IMR-90 (cell line): ENCODE results near the gene FAAP100. TPM values are rescaled to one million over a fixed set of nuclear protein-coding genes. Genes with fewer than 3 reads are reported as not detected.

Source experiments
- ATAC-seq: fragments of 200-7000 bp; cut with Tn5 transposase; 2 replicates; pipeline ENCODE4 v1.9.1; 2020; ENCODE audit warnings: low read depth, mild to moderate bottlenecking, moderate library complexity
- BruUV-seq: library from RNA; stranded (reverse); fragments of 400-500 nt; replicated peaks from 2 replicates; lab custom pipeline; 2021; lab: Mats Ljungman, UMichigan
- CTCF ChIA-PET: fragments of 300-600 bp; formaldehyde crosslinking; extraction: SDS; loops from one replicate; lab custom pipeline; 2021; ENCODE audit warnings: antibody characterized with exemption; lab: Yijun Ruan, JAX
- POLR2A ChIA-PET: fragments of 300-600 bp; sonication (Branson Sonifier 250); formaldehyde crosslinking; loops from one replicate; lab custom pipeline; 2022; ENCODE audit warnings: antibody characterized with exemption; ENCODE audit not compliant: unreplicated experiment; lab: Charles Lee
- DNase-seq: peaks from one replicate; pipeline ENCODE4 v3.0.0; 2013
- H2AFZ ChIP-seq: replicated peaks from 2 replicates; pipeline ENCODE3; 2013; ENCODE audit warnings: low read length, mild to moderate bottlenecking; ENCODE audit not compliant: poor library complexity
- H2AK5ac ChIP-seq: 2 replicates; pipeline ENCODE4 v1.6.1; 2013; ENCODE audit warnings: low read depth, low read length, inconsistent platforms
- H2AK9ac ChIP-seq: replicated peaks from 2 replicates; pipeline ENCODE3; 2013; ENCODE audit warnings: mild to moderate bottlenecking, low read depth, low read length, moderate library complexity; ENCODE audit not compliant: poor library complexity
- H2BK120ac ChIP-seq: 2 replicates; pipeline ENCODE4 v1.6.1; 2013; ENCODE audit warnings: low read depth, low read length, inconsistent platforms
- H2BK15ac ChIP-seq: 3 replicates; pipeline ENCODE4 v1.6.1; 2013; ENCODE audit warnings: low read depth, low read length, inconsistent platforms
- H2BK20ac ChIP-seq: 2 replicates; pipeline ENCODE4 v1.6.1; 2013; ENCODE audit warnings: low read depth, mild to moderate bottlenecking, inconsistent platforms, low read length, moderate library complexity
- H2BK5ac ChIP-seq: 2 replicates; pipeline ENCODE4 v1.6.1; 2013; ENCODE audit warnings: mild to moderate bottlenecking, low read depth, low read length, inconsistent platforms; ENCODE audit not compliant: poor library complexity, severe bottlenecking
- H3K14ac ChIP-seq: replicated peaks from 2 replicates; pipeline ENCODE4 v1.6.1; 2013; ENCODE audit warnings: low read depth, low read length, inconsistent platforms
- H3K18ac ChIP-seq: 2 replicates; pipeline ENCODE4 v1.6.1; 2013; ENCODE audit warnings: low read depth, low read length, control low read depth
- H3K23ac ChIP-seq: 2 replicates; pipeline ENCODE4 v1.6.1; 2013; ENCODE audit warnings: low read depth, low read length, inconsistent platforms
- H3K27ac ChIP-seq: 2 replicates; pipeline ENCODE4 v1.5.1; 2013; ENCODE audit warnings: mild to moderate bottlenecking, control low read depth, low read length; ENCODE audit not compliant: insufficient read depth
- H3K27me3 ChIP-seq: 2 replicates; pipeline ENCODE4 v1.6.1; 2013; ENCODE audit warnings: low read length; ENCODE audit not compliant: control insufficient read depth, insufficient read depth
- H3K36me3 ChIP-seq: 2 replicates; pipeline ENCODE4 v1.6.1; 2013; ENCODE audit warnings: low read length, mixed read lengths; ENCODE audit not compliant: control insufficient read depth, insufficient read depth
- H3K4ac ChIP-seq: 2 replicates; pipeline ENCODE4 v1.6.1; 2013; ENCODE audit warnings: low read depth, low read length, inconsistent platforms
- H3K4me1 ChIP-seq: 2 replicates; pipeline ENCODE4 v1.6.1; 2013; ENCODE audit warnings: low read length, mixed read lengths; ENCODE audit not compliant: control insufficient read depth, insufficient read depth
- H3K4me2 ChIP-seq: 2 replicates; pipeline ENCODE4 v1.6.1; 2013; ENCODE audit warnings: low read depth, mild to moderate bottlenecking, control low read depth, low read length, moderate library complexity
- H3K4me3 ChIP-seq: 2 replicates; pipeline ENCODE4 v1.5.1; 2013; ENCODE audit warnings: low read depth, mild to moderate bottlenecking, control low read depth, low read length, moderate library complexity; ENCODE audit not compliant: insufficient read depth
- H3K56ac ChIP-seq: 2 replicates; pipeline ENCODE4 v1.6.1; 2013; ENCODE audit warnings: low read length, inconsistent platforms; ENCODE audit not compliant: insufficient read depth; ENCODE audit errors: extremely low read depth
- H3K79me1 ChIP-seq, 2 experiments: 2 replicates each; pipeline ENCODE4 v1.6.1; 2013; ENCODE audit warnings: low read length in 2 of 2, inconsistent platforms in 1 of 2, low read depth in 1 of 2
- H3K9ac ChIP-seq: 2 replicates; pipeline ENCODE4 v1.6.1; 2013; ENCODE audit warnings: low read depth, low read length, control low read depth
- H3K9me1 ChIP-seq: 2 replicates; pipeline ENCODE4 v1.6.1; 2013; ENCODE audit warnings: low read length, inconsistent platforms; ENCODE audit not compliant: insufficient read depth
- H3K9me3 ChIP-seq: 2 replicates; pipeline ENCODE4 v1.6.1; 2013; ENCODE audit warnings: low read length; ENCODE audit not compliant: control insufficient read depth, insufficient read depth
- H4K20me1 ChIP-seq: 2 replicates; pipeline ENCODE4 v1.6.1; 2013; ENCODE audit warnings: low read length, inconsistent platforms; ENCODE audit not compliant: insufficient read depth
- H4K5ac ChIP-seq: 2 replicates; pipeline ENCODE4 v1.6.1; 2013; ENCODE audit warnings: mild to moderate bottlenecking, low read depth, low read length, control low read depth
- H4K8ac ChIP-seq, 2 experiments: 2 replicates each; pipeline ENCODE4 v1.6.1; 2013; ENCODE audit warnings: low read depth in 2 of 2, low read length in 2 of 2, control low read depth in 1 of 2, inconsistent platforms in 1 of 2
- H4K91ac ChIP-seq: 2 replicates; pipeline ENCODE4 v1.6.1; 2013; ENCODE audit warnings: low read depth, low read length, inconsistent platforms; ENCODE audit not compliant: insufficient read depth
- BHLHE40 ChIP-seq: fragments of 150-350 bp; IDR thresholded peaks from 2 replicates; pipeline ENCODE4 v1.6.1; 2016; ENCODE audit warnings: mild to moderate bottlenecking, low read depth, low read length
- CEBPB ChIP-seq: IDR thresholded peaks from 2 replicates; pipeline ENCODE4 v1.6.1; 2012; ENCODE audit warnings: low read depth, low read length, improper control_type of control experiment
- CHD1 ChIP-seq: IDR thresholded peaks from 2 replicates; pipeline ENCODE4 v1.6.1; 2012; ENCODE audit warnings: low read depth, low read length, improper control_type of control experiment
- FOS ChIP-seq: fragments of 150-350 bp; IDR thresholded peaks from 2 replicates; pipeline ENCODE4 v1.6.1; 2016; ENCODE audit warnings: low read depth, low read length
- MAFK ChIP-seq: IDR thresholded peaks from 2 replicates; pipeline ENCODE4 v1.6.1; 2012; ENCODE audit warnings: low read depth, low read length, improper control_type of control experiment
- MAZ ChIP-seq: IDR thresholded peaks from 2 replicates; pipeline ENCODE4 v1.6.1; 2012; ENCODE audit warnings: low read depth, mild to moderate bottlenecking, low read length, improper control_type of control experiment, moderate library complexity, borderline replicate concordance
- MXI1 ChIP-seq: IDR thresholded peaks from 2 replicates; pipeline ENCODE4 v1.6.1; 2012; ENCODE audit warnings: low read depth, mild to moderate bottlenecking, low read length, moderate library complexity, borderline replicate concordance
- NFE2L2 ChIP-seq: fragments of 150-350 bp; IDR thresholded peaks from 2 replicates; pipeline ENCODE4 v1.6.1; 2016; ENCODE audit warnings: low read depth, mild to moderate bottlenecking, low read length
- POLR2A ChIP-seq: IDR thresholded peaks from 2 replicates; pipeline ENCODE4 v1.6.1; 2012; ENCODE audit warnings: mild to moderate bottlenecking, low read depth, low read length
- RAD21 ChIP-seq: IDR thresholded peaks from 2 replicates; pipeline ENCODE4 v1.6.1; 2012; ENCODE audit warnings: low read length, improper control_type of control experiment
- RCOR1 ChIP-seq: IDR thresholded peaks from 2 replicates; pipeline ENCODE4 v1.6.1; 2012; ENCODE audit warnings: mild to moderate bottlenecking, low read length, improper control_type of control experiment; ENCODE audit not compliant: insufficient replicate concordance
- RFX5 ChIP-seq: IDR thresholded peaks from 2 replicates; pipeline ENCODE4 v1.8.0; 2012; ENCODE audit warnings: low read depth, mild to moderate bottlenecking, low read length, moderate library complexity
- SMC3 ChIP-seq: fragments of 150-350 bp; IDR thresholded peaks from 2 replicates; pipeline ENCODE4 v1.6.1; 2016; ENCODE audit warnings: low read depth, mild to moderate bottlenecking, antibody characterized with exemption, low read length, moderate library complexity
- WGBS, 2 experiments: methylation state at CpG; one replicate each; pipeline versions ENCODE4 v1.1.5 to v1.1.7; 2013; ENCODE audit warnings: missing lambda C conversion rate in 2 of 2; ENCODE audit not compliant: insufficient read length in 1 of 2; ENCODE audit errors: extremely low coverage in 2 of 2; 5-methylcytosine and 5-hydroxymethylcytosine counted together
- dilution Hi-C: fragments of 300-500 bp; cut with HindIII; formaldehyde crosslinking; loops from one replicate; pipeline ENCODE4 v1.14.3; 2018; ENCODE audit warnings: low sequenced_read_pairs; ENCODE audit not compliant: unreplicated experiment
- in situ Hi-C: fragments of 300-500 bp; cut with MboI; formaldehyde crosslinking; loops from 3 replicates; pipeline ENCODE4 v1.14.3; 2019; ENCODE audit warnings: low sequenced_read_pairs, inconsistent platforms, mixed read lengths
- intact Hi-C: fragments of 100-400 bp; cut with micrococcal nuclease; formaldehyde crosslinking; loops from 2 replicates; pipeline ENCODE4 v1.10.0; 2022
- polyA plus RNA-seq, 3 experiments: library from polyadenylated mRNA; depleted of rRNA; stranded (reverse); fragments of >200 nt; gene quantifications; 2 replicates each; pipeline ENCODE4 v1.2.3, GENCODE V29; 2012; ENCODE audit warnings: low replicate concordance in 1 of 3
- total RNA-seq: library from RNA; depleted of rRNA; stranded (reverse); fragments of >200 nt; gene quantifications from 2 replicates; pipeline ENCODE4 v1.2.3, GENCODE V29; 2012
- TF ChIP-seq, protein P1 (sequence below): fragments of 150-350 bp; IDR thresholded peaks from 2 replicates; pipeline ENCODE4 v1.6.1; 2017; ENCODE audit warnings: mild to moderate bottlenecking, antibody characterized with exemption, low read length, low read depth
- TF ChIP-seq, protein P2 (sequence below): conservative IDR thresholded peaks from 2 replicates; pipeline ENCODE4 v1.5.1; 2012; ENCODE audit warnings: mild to moderate bottlenecking, low read depth, low read length, improper control_type of control experiment
- TF ChIP-seq, protein P3 (sequence below): fragments of 150-350 bp; IDR thresholded peaks from 2 replicates; pipeline ENCODE4 v1.6.1; 2016; ENCODE audit warnings: low read depth, mild to moderate bottlenecking, low read length, moderate library complexity, borderline replicate concordance

The FAAP100 gene
- total and polyA plus RNA-seq, 2 of the 4 experiments (the other 2 are of a cell fraction): 7.9 to 24.8 TPM

DNA sequence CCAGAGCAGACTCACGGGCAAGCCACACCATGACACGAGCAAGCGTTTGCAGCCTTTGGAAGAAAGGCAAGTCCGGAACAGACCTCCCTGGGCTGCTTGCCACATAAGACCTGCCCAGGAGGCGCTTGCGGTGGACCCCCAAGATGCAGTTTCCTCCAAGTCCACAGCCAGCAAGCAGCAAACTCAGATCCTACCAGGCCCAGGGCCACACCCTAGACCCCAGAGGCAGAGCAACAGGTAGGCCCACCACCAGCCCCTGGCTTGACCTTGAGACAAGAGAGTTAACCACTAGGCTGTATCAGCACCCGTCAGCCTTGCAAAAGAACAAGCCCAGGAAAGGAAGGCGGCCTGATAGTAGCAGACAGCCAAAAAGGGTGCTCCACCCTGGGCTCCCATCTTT lies 2.3 kb downstream of the FAAP100 start:
- no TSS peak for BruUV-seq
- Histone ChIP-seq H2BK5ac (no peak overlapping the region), H2BK120ac (no peak overlapping the region), H2AK5ac (no peak overlapping the region), H2AFZ (peak overlapping the region; percentile 11), H3K9ac (no peak overlapping the region), H3K18ac (no peak overlapping the region), H4K5ac (no peak overlapping the region), H3K56ac (no peak overlapping the region), H3K9me3 (no peaks in the 10 kb centered on the region), H4K8ac (no peak overlapping the region), H2BK15ac (no peak overlapping the region), H3K9me1 (peaks cover 11% of the 10 kb centered on the region), H3K27me3 (no peaks in the 10 kb centered on the region), H2AK9ac (peak overlapping the region; percentile 42), H2BK20ac (no peak overlapping the region), H3K4ac (no peak overlapping the region), H3K36me3 (peaks cover 43% of the 10 kb centered on the region), H3K4me1 (peaks cover 15% of the 10 kb centered on the region), H3K14ac (no peak overlapping the region), H4K91ac (no peak overlapping the region), H3K23ac (no peak overlapping the region), H3K79me1 (peaks cover 17 to 58% of the 10 kb centered on the region in 2 experiments), H3K4me3 (no peak overlapping the region), H3K27ac (no peak overlapping the region), H4K20me1 (peaks cover 33% of the 10 kb centered on the region), H3K4me2 (no peak overlapping the region)
- ChIA-PET POLR2A (no interaction called here), CTCF (no interaction called here)
- ATAC-seq (no peak), DNase-seq (no peak)
- TF ChIP-seq POLR2A: no peak
- no peak for TF ChIP-seq MAZ
- TF ChIP-seq RAD21: no peak
- TF ChIP-seq NFE2L2: no peak
- TF ChIP-seq RFX5: no peak
- TF ChIP-seq, protein P1, sequence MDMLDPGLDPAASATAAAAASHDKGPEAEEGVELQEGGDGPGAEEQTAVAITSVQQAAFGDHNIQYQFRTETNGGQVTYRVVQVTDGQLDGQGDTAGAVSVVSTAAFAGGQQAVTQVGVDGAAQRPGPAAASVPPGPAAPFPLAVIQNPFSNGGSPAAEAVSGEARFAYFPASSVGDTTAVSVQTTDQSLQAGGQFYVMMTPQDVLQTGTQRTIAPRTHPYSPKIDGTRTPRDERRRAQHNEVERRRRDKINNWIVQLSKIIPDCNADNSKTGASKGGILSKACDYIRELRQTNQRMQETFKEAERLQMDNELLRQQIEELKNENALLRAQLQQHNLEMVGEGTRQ: no peak
- TF ChIP-seq BHLHE40: no peak
- TF ChIP-seq CHD1: no peak
- no peak for TF ChIP-seq SMC3
- TF ChIP-seq FOS: no peak
- TF ChIP-seq MAFK: no peak
- TF ChIP-seq, protein P2, sequence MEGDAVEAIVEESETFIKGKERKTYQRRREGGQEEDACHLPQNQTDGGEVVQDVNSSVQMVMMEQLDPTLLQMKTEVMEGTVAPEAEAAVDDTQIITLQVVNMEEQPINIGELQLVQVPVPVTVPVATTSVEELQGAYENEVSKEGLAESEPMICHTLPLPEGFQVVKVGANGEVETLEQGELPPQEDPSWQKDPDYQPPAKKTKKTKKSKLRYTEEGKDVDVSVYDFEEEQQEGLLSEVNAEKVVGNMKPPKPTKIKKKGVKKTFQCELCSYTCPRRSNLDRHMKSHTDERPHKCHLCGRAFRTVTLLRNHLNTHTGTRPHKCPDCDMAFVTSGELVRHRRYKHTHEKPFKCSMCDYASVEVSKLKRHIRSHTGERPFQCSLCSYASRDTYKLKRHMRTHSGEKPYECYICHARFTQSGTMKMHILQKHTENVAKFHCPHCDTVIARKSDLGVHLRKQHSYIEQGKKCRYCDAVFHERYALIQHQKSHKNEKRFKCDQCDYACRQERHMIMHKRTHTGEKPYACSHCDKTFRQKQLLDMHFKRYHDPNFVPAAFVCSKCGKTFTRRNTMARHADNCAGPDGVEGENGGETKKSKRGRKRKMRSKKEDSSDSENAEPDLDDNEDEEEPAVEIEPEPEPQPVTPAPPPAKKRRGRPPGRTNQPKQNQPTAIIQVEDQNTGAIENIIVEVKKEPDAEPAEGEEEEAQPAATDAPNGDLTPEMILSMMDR: no peak
- TF ChIP-seq MXI1: no peak
- TF ChIP-seq, protein P3, sequence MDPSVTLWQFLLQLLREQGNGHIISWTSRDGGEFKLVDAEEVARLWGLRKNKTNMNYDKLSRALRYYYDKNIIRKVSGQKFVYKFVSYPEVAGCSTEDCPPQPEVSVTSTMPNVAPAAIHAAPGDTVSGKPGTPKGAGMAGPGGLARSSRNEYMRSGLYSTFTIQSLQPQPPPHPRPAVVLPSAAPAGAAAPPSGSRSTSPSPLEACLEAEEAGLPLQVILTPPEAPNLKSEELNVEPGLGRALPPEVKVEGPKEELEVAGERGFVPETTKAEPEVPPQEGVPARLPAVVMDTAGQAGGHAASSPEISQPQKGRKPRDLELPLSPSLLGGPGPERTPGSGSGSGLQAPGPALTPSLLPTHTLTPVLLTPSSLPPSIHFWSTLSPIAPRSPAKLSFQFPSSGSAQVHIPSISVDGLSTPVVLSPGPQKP: no peak
- TF ChIP-seq RCOR1: no peak
- TF ChIP-seq CEBPB: no peak
- 100% methylated on average over 2 of the region's 8 CpGs; no CpG with 5 or more reads in 1 of the 2 experiments for WGBS, 2 experiments
- intact Hi-C loops: no loop called here
- in situ Hi-C loops: no loop called here
- dilution Hi-C loops: no loop called here
